ENCODE measurements around the gene NEURL1B.

NEURL1B gene

GRCh38 chr5:172723508-172723907 is 82.4 kb downstream of the NEURL1B start:
- Histone ChIP-seq H3K36me3 (ENCODE audit: insufficient read depth, low read length) (no peaks in the 10 kb centered on the region), H3K27ac (ENCODE audit: low read depth, low read length) (no peak overlapping the region), H3K27me3 (ENCODE audit: control insufficient read depth in 1 of 2, insufficient read depth in 2 of 2, low read length in 2 of 2) (no peaks in the 10 kb centered on the region), H3K4me3 (ENCODE audit: low read depth in 1 of 2, low read length in 2 of 2) (no peak overlapping the region), H3K9ac (ENCODE audit: low read length) (no peak overlapping the region), H3K9me3 (ENCODE audit: low read length) (no peaks in the 10 kb centered on the region), H3K4me1 (ENCODE audit: insufficient read depth, low read length) (no peaks in the 10 kb centered on the region)

GRCh38 chr5:172724242-172725183 is 83.5 kb downstream of the NEURL1B start:
- Histone ChIP-seq H3K27me3 (ENCODE audit: control insufficient read depth in 1 of 2, insufficient read depth in 2 of 2, low read length in 2 of 2) (no peaks in the 10 kb centered on the region), H3K27ac (ENCODE audit: low read depth, low read length) (no peak overlapping the region), H3K9me3 (ENCODE audit: low read length) (no peaks in the 10 kb centered on the region), H3K36me3 (ENCODE audit: insufficient read depth, low read length) (no peaks in the 10 kb centered on the region), H3K4me3 (ENCODE audit: low read depth in 1 of 2, low read length in 2 of 2) (no peak overlapping the region), H3K4me1 (ENCODE audit: insufficient read depth, low read length) (no peaks in the 10 kb centered on the region), H3K9ac (ENCODE audit: low read length) (no peak overlapping the region)

GRCh38 chr5:172725273-172725672 is 84.2 kb downstream of the NEURL1B start:
- H3K9ac ChIP-seq (ENCODE audit: low read length), result no peak overlapping the region
- no peaks in the 10 kb centered on the region for H3K4me1 ChIP-seq (ENCODE audit: insufficient read depth, low read length)

GRCh38 chr5:172725785-172726184 is 84.7 kb downstream of the NEURL1B start:
- H3K36me3 ChIP-seq (ENCODE audit: insufficient read depth, low read length), result no peaks in the 10 kb centered on the region
- no peaks in the 10 kb centered on the region for H3K9me3 ChIP-seq (ENCODE audit: low read length)
- no peak overlapping the region for H3K4me3 ChIP-seq (ENCODE audit: low read depth in 1 of 2, low read length in 2 of 2)
- no peak overlapping the region for H3K9ac ChIP-seq (ENCODE audit: low read length)
- no peaks in the 10 kb centered on the region for H3K27me3 ChIP-seq (ENCODE audit: control insufficient read depth in 1 of 2, insufficient read depth in 2 of 2, low read length in 2 of 2)
- H3K27ac ChIP-seq (ENCODE audit: low read depth, low read length), result no peak overlapping the region
- no peaks in the 10 kb centered on the region for H3K4me1 ChIP-seq (ENCODE audit: insufficient read depth, low read length)

More at GRCh38 chr5:172725273-172725672, 84.2 kb downstream of the NEURL1B start:
- Histone ChIP-seq H3K9me3 (ENCODE audit: low read length) (no peaks in the 10 kb centered on the region), H3K27ac (ENCODE audit: low read depth, low read length) (no peak overlapping the region), H3K4me3 (ENCODE audit: low read depth in 1 of 2, low read length in 2 of 2) (no peak overlapping the region), H3K36me3 (ENCODE audit: insufficient read depth, low read length) (no peaks in the 10 kb centered on the region), H3K27me3 (ENCODE audit: control insufficient read depth in 1 of 2, insufficient read depth in 2 of 2, low read length in 2 of 2) (no peaks in the 10 kb centered on the region)

GRCh38 chr5:172726966-172727365 is 85.9 kb downstream of the NEURL1B start:
- no peak overlapping the region for H3K9ac ChIP-seq (ENCODE audit: low read length)
- no peaks in the 10 kb centered on the region for H3K4me1 ChIP-seq (ENCODE audit: insufficient read depth, low read length)
- no peaks in the 10 kb centered on the region for H3K9me3 ChIP-seq (ENCODE audit: low read length)
- H3K4me3 ChIP-seq (ENCODE audit: low read depth in 1 of 2, low read length in 2 of 2), result no peak overlapping the region
- H3K27ac ChIP-seq (ENCODE audit: low read depth, low read length), result no peak overlapping the region
- H3K27me3 ChIP-seq (ENCODE audit: control insufficient read depth in 1 of 2, insufficient read depth in 2 of 2, low read length in 2 of 2), result no peaks in the 10 kb centered on the region
- H3K36me3 ChIP-seq (ENCODE audit: insufficient read depth, low read length), result no peaks in the 10 kb centered on the region

- H3K27ac ChIP-seq (ENCODE audit: low read depth, low read length), result no peak overlapping the region
- H3K4me3 ChIP-seq (ENCODE audit: low read depth in 1 of 2, low read length in 2 of 2), result no peak overlapping the region
- H3K4me1 ChIP-seq (ENCODE audit: insufficient read depth, low read length), result peaks cover 3% of the 10 kb centered on the region
- no peaks in the 10 kb centered on the region for H3K36me3 ChIP-seq (ENCODE audit: insufficient read depth, low read length)
- no peaks in the 10 kb centered on the region for H3K27me3 ChIP-seq (ENCODE audit: control insufficient read depth in 1 of 2, insufficient read depth in 2 of 2, low read length in 2 of 2)
- H3K9me3 ChIP-seq (ENCODE audit: low read length), result no peaks in the 10 kb centered on the region
- no peak overlapping the region for H3K9ac ChIP-seq (ENCODE audit: low read length)
Measured at GRCh38 chr5:172727551-172727950, 86.5 kb downstream of the NEURL1B start.

GRCh38 chr5:172728481-172729241 is 87.6 kb downstream of the NEURL1B start:
- no peak overlapping the region for H3K9ac ChIP-seq (ENCODE audit: low read length)
- H3K27ac ChIP-seq (ENCODE audit: low read depth, low read length), result no peak overlapping the region
- no peaks in the 10 kb centered on the region for H3K36me3 ChIP-seq (ENCODE audit: insufficient read depth, low read length)
- no peak overlapping the region for H3K4me3 ChIP-seq (ENCODE audit: low read depth in 1 of 2, low read length in 2 of 2)
- H3K9me3 ChIP-seq (ENCODE audit: low read length), result no peaks in the 10 kb centered on the region
- H3K27me3 ChIP-seq (ENCODE audit: control insufficient read depth in 1 of 2, insufficient read depth in 2 of 2, low read length in 2 of 2), result no peaks in the 10 kb centered on the region
- H3K4me1 ChIP-seq (ENCODE audit: insufficient read depth, low read length), result peaks cover 14% of the 10 kb centered on the region

- H3K27me3 ChIP-seq (ENCODE audit: control insufficient read depth in 1 of 2, insufficient read depth in 2 of 2, low read length in 2 of 2), result no peaks in the 10 kb centered on the region
Measured at GRCh38 chr5:172729588-172729987, 88.5 kb downstream of the NEURL1B start.

GRCh38 chr5:172730222-172730621 is 89.2 kb downstream of the NEURL1B start:
- Histone ChIP-seq H3K27ac (ENCODE audit: low read depth, low read length) (no peak overlapping the region), H3K27me3 (ENCODE audit: control insufficient read depth in 1 of 2, insufficient read depth in 2 of 2, low read length in 2 of 2) (no peaks in the 10 kb centered on the region), H3K9me3 (ENCODE audit: low read length) (no peaks in the 10 kb centered on the region), H3K4me1 (ENCODE audit: insufficient read depth, low read length) (peaks cover 29% of the 10 kb centered on the region), H3K36me3 (ENCODE audit: insufficient read depth, low read length) (no peaks in the 10 kb centered on the region), H3K9ac (ENCODE audit: low read length) (no peak overlapping the region), H3K4me3 (ENCODE audit: low read depth in 1 of 2, low read length in 2 of 2) (no peak overlapping the region)

More at GRCh38 chr5:172729588-172729987, 88.5 kb downstream of the NEURL1B start:
- H3K4me1 ChIP-seq (ENCODE audit: insufficient read depth, low read length), result peaks cover 23% of the 10 kb centered on the region
- no peaks in the 10 kb centered on the region for H3K36me3 ChIP-seq (ENCODE audit: insufficient read depth, low read length)
- H3K27ac ChIP-seq (ENCODE audit: low read depth, low read length), result no peak overlapping the region
- H3K4me3 ChIP-seq (ENCODE audit: low read depth in 1 of 2, low read length in 2 of 2), result no peak overlapping the region
- H3K9me3 ChIP-seq (ENCODE audit: low read length), result no peaks in the 10 kb centered on the region
- H3K9ac ChIP-seq (ENCODE audit: low read length), result no peak overlapping the region

GRCh38 chr5:172730981-172731679 is 90.1 kb downstream of the NEURL1B start:
- Histone ChIP-seq H3K9ac (ENCODE audit: low read length) (no peak overlapping the region), H3K9me3 (ENCODE audit: low read length) (no peaks in the 10 kb centered on the region), H3K4me3 (ENCODE audit: low read depth in 1 of 2, low read length in 2 of 2) (no peak overlapping the region), H3K27ac (ENCODE audit: low read depth, low read length) (no peak overlapping the region), H3K36me3 (ENCODE audit: insufficient read depth, low read length) (no peaks in the 10 kb centered on the region), H3K4me1 (ENCODE audit: insufficient read depth, low read length) (peaks cover 37% of the 10 kb centered on the region), H3K27me3 (ENCODE audit: control insufficient read depth in 1 of 2, insufficient read depth in 2 of 2, low read length in 2 of 2) (no peaks in the 10 kb centered on the region)

- no peak overlapping the region for H3K9ac ChIP-seq (ENCODE audit: low read length)
- H3K27me3 ChIP-seq (ENCODE audit: control insufficient read depth in 1 of 2, insufficient read depth in 2 of 2, low read length in 2 of 2), result no peaks in the 10 kb centered on the region
- H3K9me3 ChIP-seq (ENCODE audit: low read length), result no peaks in the 10 kb centered on the region
- peaks cover 40% of the 10 kb centered on the region for H3K4me1 ChIP-seq (ENCODE audit: insufficient read depth, low read length)
- H3K4me3 ChIP-seq (ENCODE audit: low read depth in 1 of 2, low read length in 2 of 2), result no peak overlapping the region
- no peak overlapping the region for H3K27ac ChIP-seq (ENCODE audit: low read depth, low read length)
- no peaks in the 10 kb centered on the region for H3K36me3 ChIP-seq (ENCODE audit: insufficient read depth, low read length)
Measured at GRCh38 chr5:172731680-172732074, 90.6 kb downstream of the NEURL1B start.
